ENCODE data around the gene FAM81A. TPM values are rescaled to one million over a fixed set of nuclear protein-coding genes. Genes with fewer than 3 reads are reported as not detected.

Gene FAM81A
- total and polyA plus RNA-seq, 9 of the 15 experiments (the other 6 are each of a cell fraction or from before 2014, with no cell fraction given): not detected

GRCh38 chr15:59424616-59425015, 13.4 kb upstream of the FAM81A start:
- 0% methylated on average over 5 of the region's 5 CpGs for WGBS (ENCODE audit: insufficient coverage, low coverage, missing lambda C conversion rate)
- ATAC-seq (no peak), DNase-seq (ENCODE audit: extremely low read depth in 1 of 4, low spot score in 3 of 4) (no peak), FAIRE-seq (no peak)
- H3K4me3 ChIP-seq: no peak overlapping the region
- in situ Hi-C loops (cut with MboI) (no loop called here), intact Hi-C loops (cut with micrococcal nuclease) (no loop called here)
- H3K9ac ChIP-seq (ENCODE audit: insufficient read depth in 1 of 2, low read depth in 2 of 2, low read length in 2 of 2): no peak overlapping the region
- H3K27ac ChIP-seq (ENCODE audit: extremely low read depth, low read depth, low read length): no peak overlapping the region
- no peak overlapping the region for H2AFZ ChIP-seq (ENCODE audit: low read depth, low read length)
- no peaks in the 10 kb centered on the region for H3K36me3 ChIP-seq (ENCODE audit: control insufficient read depth, insufficient read depth, low read length)
- ChIA-PET CTCF (ENCODE audit: low intra/inter-chr PET ratio) (no interaction called here), POLR2A (no interaction called here)
- no TSS peak for BruUV-seq (replicated peaks)
- no peak overlapping the region for H3K4me2 ChIP-seq (ENCODE audit: insufficient read depth, low read length)
- no peaks in the 10 kb centered on the region for H3K79me2 ChIP-seq (ENCODE audit: control insufficient read depth, insufficient read depth, low read length)
- no peaks in the 10 kb centered on the region; a peak in 1 of 5 replicates for H3K27me3 ChIP-seq (ENCODE audit: control insufficient read depth in 2 of 2, insufficient read depth in 2 of 2, low read length in 2 of 2)
- no peaks in the 10 kb centered on the region for H3K9me1 ChIP-seq (ENCODE audit: control insufficient read depth, insufficient read depth, low read length)
- no peaks in the 10 kb centered on the region for H4K20me1 ChIP-seq (replicated peaks; ENCODE audit: control insufficient read depth, insufficient read depth, low read length)
- no peaks in the 10 kb centered on the region for H3K9me3 ChIP-seq (replicated peaks; ENCODE audit: control insufficient read depth, insufficient read depth, low read depth, low read length)
- no peak for TF ChIP-seq PURB (CRISPR knock-in tag; IDR thresholded peaks at IDR 0.05; ENCODE audit: low read depth)
- TF ChIP-seq, protein P1, sequence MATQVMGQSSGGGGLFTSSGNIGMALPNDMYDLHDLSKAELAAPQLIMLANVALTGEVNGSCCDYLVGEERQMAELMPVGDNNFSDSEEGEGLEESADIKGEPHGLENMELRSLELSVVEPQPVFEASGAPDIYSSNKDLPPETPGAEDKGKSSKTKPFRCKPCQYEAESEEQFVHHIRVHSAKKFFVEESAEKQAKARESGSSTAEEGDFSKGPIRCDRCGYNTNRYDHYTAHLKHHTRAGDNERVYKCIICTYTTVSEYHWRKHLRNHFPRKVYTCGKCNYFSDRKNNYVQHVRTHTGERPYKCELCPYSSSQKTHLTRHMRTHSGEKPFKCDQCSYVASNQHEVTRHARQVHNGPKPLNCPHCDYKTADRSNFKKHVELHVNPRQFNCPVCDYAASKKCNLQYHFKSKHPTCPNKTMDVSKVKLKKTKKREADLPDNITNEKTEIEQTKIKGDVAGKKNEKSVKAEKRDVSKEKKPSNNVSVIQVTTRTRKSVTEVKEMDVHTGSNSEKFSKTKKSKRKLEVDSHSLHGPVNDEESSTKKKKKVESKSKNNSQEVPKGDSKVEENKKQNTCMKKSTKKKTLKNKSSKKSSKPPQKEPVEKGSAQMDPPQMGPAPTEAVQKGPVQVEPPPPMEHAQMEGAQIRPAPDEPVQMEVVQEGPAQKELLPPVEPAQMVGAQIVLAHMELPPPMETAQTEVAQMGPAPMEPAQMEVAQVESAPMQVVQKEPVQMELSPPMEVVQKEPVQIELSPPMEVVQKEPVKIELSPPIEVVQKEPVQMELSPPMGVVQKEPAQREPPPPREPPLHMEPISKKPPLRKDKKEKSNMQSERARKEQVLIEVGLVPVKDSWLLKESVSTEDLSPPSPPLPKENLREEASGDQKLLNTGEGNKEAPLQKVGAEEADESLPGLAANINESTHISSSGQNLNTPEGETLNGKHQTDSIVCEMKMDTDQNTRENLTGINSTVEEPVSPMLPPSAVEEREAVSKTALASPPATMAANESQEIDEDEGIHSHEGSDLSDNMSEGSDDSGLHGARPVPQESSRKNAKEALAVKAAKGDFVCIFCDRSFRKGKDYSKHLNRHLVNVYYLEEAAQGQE (IDR thresholded peaks at IDR 0.05; ENCODE audit: borderline replicate concordance): no peak
- TF ChIP-seq, protein P1 (CRISPR knock-in tag; IDR thresholded peaks at IDR 0.05; ENCODE audit: low read depth): no peak
- no peak for TF ChIP-seq KDM5B (IDR thresholded peaks at IDR 0.05; ENCODE audit: insufficient replicate concordance, low read depth, low read length)
- no peak for TF ChIP-seq ZNF134 (CRISPR knock-in tag; conservative IDR thresholded peaks at IDR 0.05)
- no peak for TF ChIP-seq ETS2 (tag; IDR thresholded peaks at IDR 0.05; ENCODE audit: borderline replicate concordance, poor library complexity, severe bottlenecking)
- no peak for TF ChIP-seq NCOA2 (IDR thresholded peaks at IDR 0.05; ENCODE audit: partially characterized antibody in 2 of 2)
- no peak for TF ChIP-seq EP300 (IDR thresholded peaks at IDR 0.05; ENCODE audit: low read length)
- no peak for TF ChIP-seq PTTG1 (tag; IDR thresholded peaks at IDR 0.05; ENCODE audit: low read depth)
- TF ChIP-seq, protein P2, sequence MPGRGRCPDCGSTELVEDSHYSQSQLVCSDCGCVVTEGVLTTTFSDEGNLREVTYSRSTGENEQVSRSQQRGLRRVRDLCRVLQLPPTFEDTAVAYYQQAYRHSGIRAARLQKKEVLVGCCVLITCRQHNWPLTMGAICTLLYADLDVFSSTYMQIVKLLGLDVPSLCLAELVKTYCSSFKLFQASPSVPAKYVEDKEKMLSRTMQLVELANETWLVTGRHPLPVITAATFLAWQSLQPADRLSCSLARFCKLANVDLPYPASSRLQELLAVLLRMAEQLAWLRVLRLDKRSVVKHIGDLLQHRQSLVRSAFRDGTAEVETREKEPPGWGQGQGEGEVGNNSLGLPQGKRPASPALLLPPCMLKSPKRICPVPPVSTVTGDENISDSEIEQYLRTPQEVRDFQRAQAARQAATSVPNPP (IDR thresholded peaks at IDR 0.05; ENCODE audit: borderline replicate concordance, insufficient read depth, insufficient read length): no peak
- TF ChIP-seq SMARCC2 (IDR thresholded peaks at IDR 0.05; ENCODE audit: low read depth): no peak
- H3K4me1 ChIP-seq (replicated peaks in 1 of 2; ENCODE audit: control insufficient read depth in 2 of 2, insufficient read depth in 2 of 2, low read length in 2 of 2): no peaks in the 10 kb centered on the region

All from K562 (cell line).